Measurements from ENCODE around the gene EPB41L4A. TPM values are rescaled to one million over a fixed set of nuclear protein-coding genes. Genes with fewer than 3 reads are reported as not detected.

Gene EPB41L4A
- total RNA-seq, 1 experiment from 2014 or later, result 5.2 TPM

DNA sequence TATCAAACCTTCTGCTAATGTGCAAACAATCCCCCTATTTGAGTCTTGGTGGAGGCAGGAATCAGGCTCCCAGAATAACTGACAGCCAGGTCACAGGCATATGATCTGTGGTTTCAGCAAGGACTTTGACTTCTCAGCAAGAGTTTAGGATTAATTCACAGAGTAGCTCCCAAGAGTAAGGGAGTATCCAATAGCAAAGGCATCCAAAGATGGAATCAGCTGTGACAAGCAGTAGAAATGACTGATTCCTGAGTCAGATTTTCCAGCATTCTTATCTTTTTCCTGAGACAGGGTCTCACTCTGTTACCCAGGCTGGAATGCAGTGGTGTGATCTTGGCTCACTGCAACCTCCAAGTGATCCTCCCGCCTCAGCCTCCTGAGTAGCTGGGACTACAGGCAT lies 108.3 kb downstream of the EPB41L4A start:
- Mint-ChIP-seq H3K4me3 (no peak overlapping the region), H3K36me3 (no peaks in the 10 kb centered on the region), H3K9me3 (no peaks in the 10 kb centered on the region), H3K27ac (no peak overlapping the region), H3K4me1 (peaks cover 13% of the 10 kb centered on the region), H3K27me3 (ENCODE audit: low read depth) (no peaks in the 10 kb centered on the region)
- TF ChIP-seq E2F5 (CRISPR knock-in tag; IDR thresholded peaks at IDR 0.05), result no peak
- TF ChIP-seq ZNF671 (CRISPR knock-in tag; IDR thresholded peaks at IDR 0.05), result no peak
- TF ChIP-seq ATF3 (CRISPR knock-in tag; conservative IDR thresholded peaks at IDR 0.05), result no peak
- TF ChIP-seq ZNF532 (CRISPR knock-in tag; IDR thresholded peaks at IDR 0.05; ENCODE audit: borderline replicate concordance), result no peak
- TF ChIP-seq ZNF232 (CRISPR knock-in tag; IDR thresholded peaks at IDR 0.05), result no peak
- no peak for TF ChIP-seq ETV6 (CRISPR knock-in tag; IDR thresholded peaks at IDR 0.05)
- TF ChIP-seq, protein P1, sequence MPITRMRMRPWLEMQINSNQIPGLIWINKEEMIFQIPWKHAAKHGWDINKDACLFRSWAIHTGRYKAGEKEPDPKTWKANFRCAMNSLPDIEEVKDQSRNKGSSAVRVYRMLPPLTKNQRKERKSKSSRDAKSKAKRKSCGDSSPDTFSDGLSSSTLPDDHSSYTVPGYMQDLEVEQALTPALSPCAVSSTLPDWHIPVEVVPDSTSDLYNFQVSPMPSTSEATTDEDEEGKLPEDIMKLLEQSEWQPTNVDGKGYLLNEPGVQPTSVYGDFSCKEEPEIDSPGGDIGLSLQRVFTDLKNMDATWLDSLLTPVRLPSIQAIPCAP (CRISPR knock-in tag; IDR thresholded peaks at IDR 0.05), result no peak
- ATAC-seq (no peak), DNase-seq (ENCODE audit: low spot score) (no peak)
- POLR2A ChIA-PET, result no interaction called here
- CTCF ChIA-PET, result no interaction called here

DNA sequence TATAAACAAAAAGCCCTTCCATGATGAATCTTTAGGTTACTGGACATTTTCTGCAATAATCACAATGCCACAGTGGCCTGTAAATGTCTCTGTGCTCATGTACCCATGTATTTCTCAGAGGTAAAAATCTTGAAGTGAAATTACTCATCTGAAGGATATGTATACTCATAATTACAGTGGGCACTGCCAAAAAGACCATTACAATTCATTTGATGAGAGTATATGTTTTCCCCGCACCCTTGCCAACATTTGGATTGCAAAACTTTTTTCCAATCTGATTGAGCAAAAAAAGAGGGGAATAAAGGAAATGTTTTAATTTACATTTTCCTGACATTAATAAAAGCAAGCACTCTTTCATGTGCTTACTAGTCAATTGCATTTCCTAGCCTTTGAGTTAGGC lies 110.5 kb downstream of the EPB41L4A start:
- Mint-ChIP-seq H3K4me3 (no peak overlapping the region), H3K9me3 (no peaks in the 10 kb centered on the region), H3K27ac (no peak overlapping the region), H3K36me3 (no peaks in the 10 kb centered on the region), H3K4me1 (peaks cover 13% of the 10 kb centered on the region), H3K27me3 (ENCODE audit: low read depth) (no peaks in the 10 kb centered on the region)
- ChIA-PET POLR2A (no interaction called here), CTCF (no interaction called here)
- ATAC-seq (no peak), DNase-seq (ENCODE audit: low spot score) (no peak)
- TF ChIP-seq NFYB (CRISPR knock-in tag; conservative IDR thresholded peaks at IDR 0.05; ENCODE audit: low read depth) (no peak), CREM (CRISPR knock-in tag; IDR thresholded peaks at IDR 0.05) (no peak), NFE2L1 (CRISPR knock-in tag; IDR thresholded peaks at IDR 0.05) (no peak), MAX (CRISPR knock-in tag; IDR thresholded peaks at IDR 0.05) (no peak), PRRX2 (CRISPR knock-in tag; IDR thresholded peaks at IDR 0.05) (no peak), RORB (CRISPR knock-in tag; IDR thresholded peaks at IDR 0.05) (no peak), ERG (CRISPR knock-in tag; IDR thresholded peaks at IDR 0.05) (no peak), ZNF423 (CRISPR knock-in tag; IDR thresholded peaks at IDR 0.05) (no peak), KAT7 (CRISPR knock-in tag; IDR thresholded peaks at IDR 0.05; ENCODE audit: borderline replicate concordance) (no peak)
- TF ChIP-seq, protein P2, sequence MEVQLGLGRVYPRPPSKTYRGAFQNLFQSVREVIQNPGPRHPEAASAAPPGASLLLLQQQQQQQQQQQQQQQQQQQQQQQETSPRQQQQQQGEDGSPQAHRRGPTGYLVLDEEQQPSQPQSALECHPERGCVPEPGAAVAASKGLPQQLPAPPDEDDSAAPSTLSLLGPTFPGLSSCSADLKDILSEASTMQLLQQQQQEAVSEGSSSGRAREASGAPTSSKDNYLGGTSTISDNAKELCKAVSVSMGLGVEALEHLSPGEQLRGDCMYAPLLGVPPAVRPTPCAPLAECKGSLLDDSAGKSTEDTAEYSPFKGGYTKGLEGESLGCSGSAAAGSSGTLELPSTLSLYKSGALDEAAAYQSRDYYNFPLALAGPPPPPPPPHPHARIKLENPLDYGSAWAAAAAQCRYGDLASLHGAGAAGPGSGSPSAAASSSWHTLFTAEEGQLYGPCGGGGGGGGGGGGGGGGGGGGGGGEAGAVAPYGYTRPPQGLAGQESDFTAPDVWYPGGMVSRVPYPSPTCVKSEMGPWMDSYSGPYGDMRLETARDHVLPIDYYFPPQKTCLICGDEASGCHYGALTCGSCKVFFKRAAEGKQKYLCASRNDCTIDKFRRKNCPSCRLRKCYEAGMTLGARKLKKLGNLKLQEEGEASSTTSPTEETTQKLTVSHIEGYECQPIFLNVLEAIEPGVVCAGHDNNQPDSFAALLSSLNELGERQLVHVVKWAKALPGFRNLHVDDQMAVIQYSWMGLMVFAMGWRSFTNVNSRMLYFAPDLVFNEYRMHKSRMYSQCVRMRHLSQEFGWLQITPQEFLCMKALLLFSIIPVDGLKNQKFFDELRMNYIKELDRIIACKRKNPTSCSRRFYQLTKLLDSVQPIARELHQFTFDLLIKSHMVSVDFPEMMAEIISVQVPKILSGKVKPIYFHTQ (CRISPR knock-in tag; IDR thresholded peaks at IDR 0.05), result no peak
- TF ChIP-seq, protein P3, sequence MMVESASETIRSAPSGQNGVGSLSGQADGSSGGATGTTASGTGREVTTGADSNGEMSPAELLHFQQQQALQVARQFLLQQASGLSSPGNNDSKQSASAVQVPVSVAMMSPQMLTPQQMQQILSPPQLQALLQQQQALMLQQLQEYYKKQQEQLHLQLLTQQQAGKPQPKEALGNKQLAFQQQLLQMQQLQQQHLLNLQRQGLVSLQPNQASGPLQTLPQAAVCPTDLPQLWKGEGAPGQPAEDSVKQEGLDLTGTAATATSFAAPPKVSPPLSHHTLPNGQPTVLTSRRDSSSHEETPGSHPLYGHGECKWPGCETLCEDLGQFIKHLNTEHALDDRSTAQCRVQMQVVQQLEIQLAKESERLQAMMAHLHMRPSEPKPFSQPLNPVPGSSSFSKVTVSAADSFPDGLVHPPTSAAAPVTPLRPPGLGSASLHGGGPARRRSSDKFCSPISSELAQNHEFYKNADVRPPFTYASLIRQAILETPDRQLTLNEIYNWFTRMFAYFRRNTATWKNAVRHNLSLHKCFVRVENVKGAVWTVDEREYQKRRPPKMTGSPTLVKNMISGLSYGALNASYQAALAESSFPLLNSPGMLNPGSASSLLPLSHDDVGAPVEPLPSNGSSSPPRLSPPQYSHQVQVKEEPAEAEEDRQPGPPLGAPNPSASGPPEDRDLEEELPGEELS (CRISPR knock-in tag; IDR thresholded peaks at IDR 0.05), result no peak
- TF ChIP-seq, protein P4, sequence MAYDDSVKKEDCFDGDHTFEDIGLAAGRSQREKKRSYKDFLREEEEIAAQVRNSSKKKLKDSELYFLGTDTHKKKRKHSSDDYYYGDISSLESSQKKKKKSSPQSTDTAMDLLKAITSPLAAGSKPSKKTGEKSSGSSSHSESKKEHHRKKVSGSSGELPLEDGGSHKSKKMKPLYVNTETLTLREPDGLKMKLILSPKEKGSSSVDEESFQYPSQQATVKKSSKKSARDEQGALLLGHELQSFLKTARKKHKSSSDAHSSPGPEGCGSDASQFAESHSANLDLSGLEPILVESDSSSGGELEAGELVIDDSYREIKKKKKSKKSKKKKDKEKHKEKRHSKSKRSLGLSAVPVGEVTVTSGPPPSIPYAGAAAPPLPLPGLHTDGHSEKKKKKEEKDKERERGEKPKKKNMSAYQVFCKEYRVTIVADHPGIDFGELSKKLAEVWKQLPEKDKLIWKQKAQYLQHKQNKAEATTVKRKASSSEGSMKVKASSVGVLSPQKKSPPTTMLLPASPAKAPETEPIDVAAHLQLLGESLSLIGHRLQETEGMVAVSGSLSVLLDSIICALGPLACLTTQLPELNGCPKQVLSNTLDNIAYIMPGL (CRISPR knock-in tag; IDR thresholded peaks at IDR 0.05), result no peak
